ENCODE measurements around the gene SUSD5.

GRCh38 chr3:33113772-33114621 lies 104.6 kb downstream of the SUSD5 start, which contains the start of gene CRTAP:
- TF ChIP-seq SMC3 (IDR thresholded peaks at IDR 0.05; ENCODE audit: low read depth, low read length) (no peak), CTCF (conservative IDR thresholded peaks at IDR 0.05; ENCODE audit: low read depth, low read length) (no peak; the same call in 1 of the 2 replicates), MAFK (IDR thresholded peaks at IDR 0.05; ENCODE audit: low read depth, low read length) (no peak), RCOR1 (IDR thresholded peaks at IDR 0.05; ENCODE audit: insufficient replicate concordance, low read length) (peak; percentile 8), POLR2A (IDR thresholded peaks at IDR 0.05; ENCODE audit: low read depth, low read length) (no peak), RFX5 (IDR thresholded peaks at IDR 0.05; ENCODE audit: low read depth, low read length) (no peak), FOS (IDR thresholded peaks at IDR 0.05; ENCODE audit: low read depth, low read length) (no peak), USF2 (IDR thresholded peaks at IDR 0.05; ENCODE audit: low read depth, low read length) (no peak), RAD21 (IDR thresholded peaks at IDR 0.05; ENCODE audit: low read length) (no peak), CEBPB (IDR thresholded peaks at IDR 0.05; ENCODE audit: low read depth, low read length) (no peak), MXI1 (IDR thresholded peaks at IDR 0.05; ENCODE audit: borderline replicate concordance, low read depth, low read length) (peak; percentile 53; the same call in 1 of the 2 replicates)

Measured in IMR-90 (cell line).